Activated CD4-positive, alpha-beta memory T cell treated with anti-CD3 and anti-CD28 coated beads for 36 hours (primary cell): ENCODE results near the gene RNASE7. TPM values are rescaled to one million over a fixed set of nuclear protein-coding genes. Genes with fewer than 3 reads are reported as not detected.
"Not testable (repeated sequence)": the region's sequence is repeated elsewhere in the genome, so short reads cannot be mapped to it uniquely, and the experiment has no call there.

Source experiments
- CTCF ChIA-PET: fragments of 350-600 bp; sonication (Branson Sonifier 250); formaldehyde crosslinking; loops from one replicate; lab custom pipeline; 2021; ENCODE audit warnings: antibody characterized with exemption, inconsistent platforms; lab: Charles Lee
- POLR2A ChIA-PET: fragments of 350-600 bp; sonication (Branson Sonifier 250); formaldehyde crosslinking; loops from one replicate; lab custom pipeline; 2021; ENCODE audit warnings: antibody characterized with exemption; lab: Charles Lee
- DNase-seq: peaks from one replicate; pipeline ENCODE4 v3.0.0-alpha.2; 2020
- H3K27ac Mint-ChIP-seq: one replicate; pipeline ENCODE4 v1.8.0; 2021; ENCODE audit warnings: mixed read lengths
- H3K27me3 Mint-ChIP-seq: one replicate; pipeline ENCODE4 v1.8.0; 2021; ENCODE audit warnings: mixed read lengths
- H3K36me3 Mint-ChIP-seq: one replicate; pipeline ENCODE4 v1.8.0; 2021; ENCODE audit warnings: mixed read lengths
- H3K4me1 Mint-ChIP-seq: one replicate; pipeline ENCODE4 v1.8.0; 2021; ENCODE audit warnings: low read depth, mixed read lengths
- H3K4me3 Mint-ChIP-seq: one replicate; pipeline ENCODE4 v1.8.0; 2021; ENCODE audit warnings: mild to moderate bottlenecking, mixed read lengths
- H3K9me3 Mint-ChIP-seq: one replicate; pipeline ENCODE4 v1.8.0; 2021; ENCODE audit warnings: mixed read lengths
- intact Hi-C: fragments of 100-400 bp; cut with micrococcal nuclease; formaldehyde crosslinking; loops from one replicate; pipeline ENCODE4 v1.15.1; 2023
- total RNA-seq, 2 experiments: library from RNA; stranded (reverse); gene quantifications; one replicate each; pipeline ENCODE4 v1.2.3, GENCODE V29; 2021

Gene RNASE7
- not detected for total RNA-seq

GRCh38 chr14:21041676-21042433 is at the start of gene RNASE7:
Gene RNASE7, plus strand, starts transcription at chr14:21042362. Its CDS starts 631 bp downstream, at chr14:21042993.
- H3K36me3 Mint-ChIP-seq = no peaks in the 10 kb centered on the region
- no peak within 1 kb of the TSS for H3K4me3 Mint-ChIP-seq
- intact Hi-C loops = no loop called here
- POLR2A ChIA-PET = no interaction called here
- no peak for DNase-seq
- H3K27ac Mint-ChIP-seq = no peak within 1 kb of the TSS
- CTCF ChIA-PET = interaction anchor here (1.0 to 3.9 kb wide), 6 partner anchors 8 to 70 kb away, joined by 3 to 115 read pairs (median 5); no protein-coding TSS in a partner anchor
- no peaks in the 10 kb centered on the region for H3K27me3 Mint-ChIP-seq
- no peaks in the 10 kb centered on the region for H3K9me3 Mint-ChIP-seq
- H3K4me1 Mint-ChIP-seq = peaks cover 12% of the 10 kb centered on the region

DNA sequence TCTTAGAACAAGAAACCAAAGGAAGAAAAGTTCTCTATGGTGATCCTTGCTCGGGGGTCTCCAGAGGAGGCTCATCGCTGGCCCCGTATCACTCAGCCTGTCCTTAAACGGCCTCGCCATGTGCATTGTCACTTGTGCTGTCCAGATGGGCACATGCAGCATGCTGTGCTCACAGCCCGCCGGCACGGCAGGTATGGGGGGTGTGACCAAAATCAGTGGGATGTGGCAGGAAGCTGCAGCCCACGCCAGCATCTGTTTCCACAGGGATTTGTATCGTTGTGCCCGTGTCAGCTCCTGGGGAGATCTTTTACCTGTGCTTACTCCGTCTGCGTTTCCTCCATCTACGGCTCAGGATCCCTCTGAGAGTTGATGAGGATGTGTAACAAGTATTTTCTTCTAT is 45.6 kb upstream of the RNASE7 start:
- CTCF ChIA-PET = interaction anchor here (0.9 to 9.0 kb wide), 6 partner anchors 9 to 25 kb away, joined by 3 to 70 read pairs (median 4); no protein-coding TSS in a partner anchor
- H3K27me3 Mint-ChIP-seq = no peaks in the 10 kb centered on the region
- peaks cover 18% of the 10 kb centered on the region for H3K4me1 Mint-ChIP-seq
- DNase-seq = no peak
- H3K9me3 Mint-ChIP-seq = no peaks in the 10 kb centered on the region
- intact Hi-C loops = no loop called here
- H3K36me3 Mint-ChIP-seq = peaks cover 39% of the 10 kb centered on the region
- no peak overlapping the region for H3K4me3 Mint-ChIP-seq
- POLR2A ChIA-PET = interaction anchor here (0.7 kb wide), 1 partner anchor 15 kb away, joined by 3 read pairs; no protein-coding TSS in a partner anchor
- H3K27ac Mint-ChIP-seq = no peak overlapping the region

- POLR2A ChIA-PET = interaction anchor here (0.6 kb wide), 1 partner anchor 61 kb away, joined by 3 read pairs; no protein-coding TSS in a partner anchor
- Mint-ChIP-seq H3K4me1 (peaks cover 13% of the 10 kb centered on the region), H3K9me3 (no peaks in the 10 kb centered on the region), H3K27me3 (no peaks in the 10 kb centered on the region), H3K4me3 (no peak overlapping the region), H3K36me3 (peaks cover 35% of the 10 kb centered on the region), H3K27ac (no peak overlapping the region)
- CTCF ChIA-PET = interaction anchor here (0.7 to 9.0 kb wide), 7 partner anchors 9 to 95 kb away, joined by 3 to 70 read pairs (median 3); no protein-coding TSS in a partner anchor
- intact Hi-C loops = no loop called here
- no peak for DNase-seq
These were observed 45.0 kb upstream of the RNASE7 start for GRCh38 chr14:20997115-20997514.

DNA sequence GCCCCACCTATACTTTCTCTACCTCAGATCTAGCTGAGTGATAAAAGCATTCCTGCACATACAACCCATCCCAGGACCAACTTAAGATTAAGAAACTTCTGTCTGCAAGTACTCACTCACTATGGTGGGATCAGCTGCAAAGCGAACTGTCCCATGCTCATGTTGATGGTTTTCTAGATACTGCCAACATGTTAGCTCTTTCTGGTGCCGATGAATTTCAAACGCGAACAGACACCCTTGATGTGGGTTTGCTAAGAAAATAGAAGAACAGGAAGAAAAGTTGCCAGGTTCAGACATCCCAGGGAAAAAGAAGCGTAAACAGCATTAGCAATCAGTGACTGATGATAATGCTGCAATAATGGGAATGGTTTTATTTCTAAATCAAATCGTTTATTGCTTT is 44.6 kb upstream of the RNASE7 start:
- Mint-ChIP-seq H3K27ac (no peak overlapping the region), H3K4me1 (peaks cover 10% of the 10 kb centered on the region), H3K4me3 (no peak overlapping the region), H3K9me3 (no peaks in the 10 kb centered on the region), H3K36me3 (peaks cover 33% of the 10 kb centered on the region), H3K27me3 (no peaks in the 10 kb centered on the region)
- no peak for DNase-seq
- intact Hi-C loops = no loop called here
- POLR2A ChIA-PET = interaction anchor here (0.6 kb wide), 1 partner anchor 62 kb away, joined by 3 read pairs; no protein-coding TSS in a partner anchor
- CTCF ChIA-PET = interaction anchor here (0.7 to 9.0 kb wide), 7 partner anchors 8 to 95 kb away, joined by 3 to 70 read pairs (median 3); no protein-coding TSS in a partner anchor

GRCh38 chr14:20998139-20998538 is 44.0 kb upstream of the RNASE7 start:
- no peak overlapping the region for H3K27ac Mint-ChIP-seq
- H3K36me3 Mint-ChIP-seq = peaks cover 31% of the 10 kb centered on the region
- intact Hi-C loops = no loop called here
- no peaks in the 10 kb centered on the region for H3K9me3 Mint-ChIP-seq
- CTCF ChIA-PET = interaction anchor here (0.7 to 9.0 kb wide), 4 partner anchors 16 to 37 kb away, joined by 3 to 70 read pairs (median 12); no protein-coding TSS in a partner anchor
- peaks cover 9% of the 10 kb centered on the region for H3K4me1 Mint-ChIP-seq
- H3K27me3 Mint-ChIP-seq = no peaks in the 10 kb centered on the region
- H3K4me3 Mint-ChIP-seq = no peak overlapping the region
- no peak for DNase-seq
- POLR2A ChIA-PET = no interaction called here

- Mint-ChIP-seq H3K4me1 (peaks cover 7% of the 10 kb centered on the region), H3K27ac (no peak within 1 kb of the TSS), H3K27me3 (no peaks in the 10 kb centered on the region), H3K4me3 (no peak within 1 kb of the TSS), H3K9me3 (no peaks in the 10 kb centered on the region), H3K36me3 (peaks cover 28% of the 10 kb centered on the region)
- DNase-seq = no peak
- CTCF ChIA-PET = interaction anchor here (1.0 to 9.0 kb wide), 5 partner anchors 16 to 93 kb away, joined by 3 to 70 read pairs (median 5); partner anchors contain the start of gene RNASE8
- intact Hi-C loops = no loop called here
- POLR2A ChIA-PET = no interaction called here
These were observed 43.3 kb upstream of the RNASE7 start, which contains the start of gene SLC39A2 for GRCh38 chr14:20998674-20999366. Gene SLC39A2, plus strand, starts transcription at chr14:20999293. Its CDS starts 154 bp downstream, at chr14:20999447.

DNA sequence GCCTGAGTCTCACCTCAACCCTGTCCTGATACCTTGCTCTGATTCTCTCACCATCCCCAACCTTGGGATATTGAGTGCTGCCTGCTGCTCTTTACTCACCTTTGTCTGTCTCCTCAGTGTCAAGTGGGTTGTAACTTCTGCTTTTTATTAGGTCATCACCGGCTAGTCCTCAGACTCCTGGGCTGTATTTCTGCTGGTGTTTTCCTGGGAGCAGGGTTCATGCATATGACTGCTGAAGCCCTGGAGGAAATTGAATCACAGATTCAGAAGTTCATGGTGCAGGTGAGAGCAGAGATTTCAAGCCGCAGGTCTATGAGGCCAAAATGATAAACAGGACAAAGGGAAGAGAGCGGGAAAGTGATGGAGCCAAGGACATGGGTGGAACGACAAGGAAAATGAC is 42.6 kb upstream of the RNASE7 start:
- Mint-ChIP-seq H3K9me3 (no peaks in the 10 kb centered on the region), H3K27me3 (no peaks in the 10 kb centered on the region), H3K4me1 (peaks cover 6% of the 10 kb centered on the region), H3K36me3 (peaks cover 23% of the 10 kb centered on the region), H3K27ac (no peak overlapping the region), H3K4me3 (no peak overlapping the region)
- CTCF ChIA-PET = interaction anchor here (0.6 to 9.0 kb wide), 5 partner anchors 15 to 93 kb away, joined by 3 to 70 read pairs (median 5); partner anchors contain the start of gene RNASE8
- no peak for DNase-seq
- intact Hi-C loops = no loop called here
- POLR2A ChIA-PET = no interaction called here

GRCh38 chr14:21001218-21001617 is 40.9 kb upstream of the RNASE7 start:
- Mint-ChIP-seq H3K4me1 (peaks cover 2% of the 10 kb centered on the region), H3K4me3 (no peak overlapping the region), H3K27ac (no peak overlapping the region), H3K36me3 (peaks cover 7% of the 10 kb centered on the region), H3K27me3 (no peaks in the 10 kb centered on the region), H3K9me3 (no peaks in the 10 kb centered on the region)
- intact Hi-C loops = no loop called here
- ChIA-PET POLR2A (no interaction called here), CTCF (interaction anchor here (1.2 to 9.0 kb wide), 3 partner anchors 13 to 102 kb away, joined by 3 to 70 read pairs (median 22); no protein-coding TSS in a partner anchor)
- no peak for DNase-seq

DNA sequence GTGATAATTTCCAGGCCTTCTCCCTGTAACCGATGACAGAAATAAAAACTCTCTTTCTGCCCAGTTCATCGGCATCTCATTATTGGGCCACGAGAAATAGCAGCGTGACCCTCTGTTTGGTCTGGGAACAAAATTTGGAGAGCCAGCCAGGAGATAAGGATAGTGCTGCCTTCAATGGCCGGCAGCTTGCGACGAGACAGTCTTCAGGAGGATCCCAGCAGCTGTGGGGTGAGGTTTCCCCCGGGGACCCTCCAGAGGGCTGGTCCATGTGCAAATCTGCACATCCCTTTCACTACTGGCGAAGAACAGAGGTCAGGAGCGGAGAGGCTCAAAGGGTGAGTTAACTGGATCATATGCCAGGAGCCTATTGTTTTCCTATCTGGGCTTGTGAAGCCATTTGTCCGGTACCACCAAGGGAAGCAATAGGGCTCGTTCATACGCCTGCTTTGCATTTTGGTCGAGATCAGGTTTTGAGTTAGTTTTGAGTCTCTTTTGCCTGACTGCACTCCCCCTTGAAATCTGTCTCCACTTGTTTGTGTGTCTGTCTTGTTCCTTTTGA is 38.3 kb upstream of the RNASE7 start:
- intact Hi-C loops = no loop called here
- ChIA-PET POLR2A (no interaction called here), CTCF (interaction anchor here (1.3 to 3.7 kb wide), 4 partner anchors 11 to 102 kb away, joined by 3 to 50 read pairs (median 5); no protein-coding TSS in a partner anchor)
- H3K9me3 Mint-ChIP-seq = no peaks in the 10 kb centered on the region
- no peak for DNase-seq
- H3K36me3 Mint-ChIP-seq = no peaks in the 10 kb centered on the region
- no peak overlapping the region for H3K4me3 Mint-ChIP-seq
- H3K27ac Mint-ChIP-seq = no peak overlapping the region
- H3K4me1 Mint-ChIP-seq = no peaks in the 10 kb centered on the region
- no peaks in the 10 kb centered on the region for H3K27me3 Mint-ChIP-seq

GRCh38 chr14:21009721-21010120 is 32.4 kb upstream of the RNASE7 start:
- intact Hi-C loops, H3K27ac Mint-ChIP-seq, DNase-seq, H3K36me3 Mint-ChIP-seq, H3K4me1 Mint-ChIP-seq, POLR2A ChIA-PET, H3K27me3 Mint-ChIP-seq, H3K9me3 Mint-ChIP-seq, H3K4me3 Mint-ChIP-seq: not testable (repeated sequence)
- CTCF ChIA-PET = interaction anchor here (0.7 to 12.7 kb wide), 3 partner anchors 77 to 95 kb away, joined by 4 to 278 read pairs (median 146); partner anchors contain the start of gene ZNF219

GRCh38 chr14:21011136-21011535 is 31.0 kb upstream of the RNASE7 start:
- CTCF ChIA-PET = interaction anchor here (2.2 to 12.7 kb wide), 5 partner anchors 29 to 94 kb away, joined by 6 to 334 read pairs (median 146); partner anchors contain the start of genes TMEM253 and ZNF219
- H3K27ac Mint-ChIP-seq = no peak overlapping the region
- no peaks in the 10 kb centered on the region for H3K36me3 Mint-ChIP-seq
- POLR2A ChIA-PET = interaction anchor here (1.0 kb wide), 1 partner anchor 15 kb away, joined by 3 read pairs; no protein-coding TSS in a partner anchor
- no peak overlapping the region for H3K4me3 Mint-ChIP-seq
- peaks cover 2% of the 10 kb centered on the region for H3K27me3 Mint-ChIP-seq
- no peaks in the 10 kb centered on the region for H3K4me1 Mint-ChIP-seq
- intact Hi-C loops = no loop called here
- no peaks in the 10 kb centered on the region for H3K9me3 Mint-ChIP-seq
- no peak for DNase-seq
